G401 (cell line): ENCODE data around the gene KRT222. TPM values are rescaled to one million over a fixed set of nuclear protein-coding genes. Genes with fewer than 3 reads are reported as not detected.

Source experiments
- DNase-seq: peaks from one replicate; pipeline ENCODE4 v3.0.0-alpha.2; 2015; ENCODE audit warnings: low spot score
- in situ Hi-C: cut with HindIII; loops from 2 replicates; pipeline ENCODE4 v1.10.0; 2016; ENCODE audit warnings: low sequenced_read_pairs, mixed read lengths
- total RNA-seq: library from RNA; depleted of rRNA; stranded (reverse); fragments of >200 nt; shearing (Covaris generic); gene quantifications from 2 replicates; pipeline ENCODE4 v1.2.3, GENCODE V29; 2014

The KRT222 gene
- total RNA-seq, 1 experiment from 2014 or later = not detected

DNA sequence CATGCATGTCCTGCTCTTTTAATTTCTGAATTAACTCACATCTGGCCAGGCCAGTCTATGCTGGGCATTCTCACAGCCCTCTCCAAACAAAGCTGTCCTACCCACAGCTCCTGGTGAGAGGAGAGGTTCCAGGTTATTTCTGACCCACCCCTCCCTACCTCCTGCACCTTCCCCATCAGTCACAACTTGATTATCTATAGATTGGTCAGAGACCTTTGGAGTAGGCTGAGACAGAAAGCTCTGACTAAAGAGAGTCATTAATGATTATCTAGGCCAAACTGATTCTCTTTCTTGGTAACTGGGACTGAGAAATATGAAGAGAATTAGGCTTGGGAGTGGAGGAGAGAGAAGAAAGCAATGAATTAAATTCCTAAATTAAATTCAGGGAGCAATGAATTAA is 1.4 kb upstream of the KRT222 start:
- DNase-seq = no peak
- in situ Hi-C loops = no loop called here

DNA sequence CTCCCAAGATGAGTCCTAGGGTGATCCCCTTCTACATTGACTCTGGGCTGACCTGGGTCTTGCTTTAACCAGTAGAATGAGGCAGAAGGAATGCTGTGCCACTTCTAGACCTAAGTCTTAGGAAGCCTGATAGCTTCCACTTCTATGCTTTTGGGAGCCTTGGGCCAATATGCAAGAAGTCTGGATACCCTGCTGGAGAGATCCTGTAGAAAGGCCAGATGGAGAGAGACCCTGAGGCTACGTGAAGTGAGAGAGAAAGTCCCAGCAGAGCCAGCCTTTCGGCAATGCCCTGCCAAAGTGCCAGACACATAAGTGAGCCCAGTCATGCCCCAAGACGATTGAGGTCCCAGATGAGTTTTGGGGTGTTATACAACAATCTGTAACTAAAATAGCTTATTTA is 1.7 kb downstream of the KRT222 start:
- in situ Hi-C loops = no loop called here
- peak; percentile 53 for DNase-seq

DNA sequence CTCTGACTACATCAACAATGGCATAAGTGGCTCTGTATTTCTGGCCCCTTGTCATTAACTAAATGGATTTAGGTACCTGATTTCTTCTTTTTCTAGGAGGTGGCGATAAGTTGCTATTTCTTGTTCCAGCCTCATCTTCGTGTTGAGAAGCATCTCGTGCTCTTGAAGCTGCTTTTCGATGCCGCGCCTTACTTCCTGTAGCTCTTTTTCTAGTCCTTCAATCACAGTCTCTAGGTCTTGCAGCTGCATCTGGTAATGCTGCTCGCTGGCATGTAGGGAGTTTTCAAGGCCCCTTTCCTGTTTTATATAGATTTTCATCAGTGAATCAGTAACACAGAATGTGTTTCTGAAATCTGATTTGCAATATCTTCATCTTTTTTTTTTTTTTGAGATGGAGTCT is 5.1 kb downstream of the KRT222 start:
- in situ Hi-C loops = no loop called here
- no peak for DNase-seq

DNA sequence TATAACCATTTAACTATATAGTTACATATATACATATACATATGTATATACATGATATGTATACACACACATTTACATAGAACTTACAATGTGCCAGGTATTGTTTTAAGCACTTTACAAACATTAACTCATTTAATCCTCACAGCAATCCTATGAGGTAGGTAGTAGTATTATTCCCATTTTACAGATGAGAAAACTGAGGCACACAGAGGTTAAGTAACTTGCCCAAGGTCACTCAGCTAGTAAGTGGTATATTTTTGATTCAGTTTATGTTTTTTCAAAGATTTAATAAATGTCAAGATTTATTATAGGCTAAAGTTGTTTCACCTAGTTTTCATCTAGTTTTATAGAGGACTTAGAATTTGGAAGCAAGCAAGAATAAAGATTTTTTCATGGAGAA is 6.6 kb downstream of the KRT222 start:
- in situ Hi-C loops = no loop called here
- DNase-seq = no peak

DNA sequence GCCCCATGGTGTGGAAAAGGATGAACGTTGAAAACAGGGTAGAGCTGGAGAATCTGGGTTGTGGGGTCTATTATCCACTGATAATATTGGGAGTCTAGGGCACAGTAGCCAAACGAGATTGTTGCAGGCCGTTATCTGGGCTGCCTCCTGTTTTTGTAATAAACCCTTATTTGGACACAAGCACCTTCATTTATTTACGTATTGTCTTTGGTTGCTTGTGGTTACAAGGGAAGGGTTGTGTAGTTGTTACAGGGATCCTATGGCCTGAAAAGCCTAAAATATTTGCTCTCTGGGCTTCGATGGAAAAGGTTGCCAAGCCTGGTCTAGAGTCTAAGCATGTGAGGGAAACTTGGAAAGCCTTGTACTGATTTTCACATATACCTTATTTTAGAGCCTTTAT is 13.0 kb downstream of the KRT222 start:
- DNase-seq = no peak
- in situ Hi-C loops = no loop called here

DNA sequence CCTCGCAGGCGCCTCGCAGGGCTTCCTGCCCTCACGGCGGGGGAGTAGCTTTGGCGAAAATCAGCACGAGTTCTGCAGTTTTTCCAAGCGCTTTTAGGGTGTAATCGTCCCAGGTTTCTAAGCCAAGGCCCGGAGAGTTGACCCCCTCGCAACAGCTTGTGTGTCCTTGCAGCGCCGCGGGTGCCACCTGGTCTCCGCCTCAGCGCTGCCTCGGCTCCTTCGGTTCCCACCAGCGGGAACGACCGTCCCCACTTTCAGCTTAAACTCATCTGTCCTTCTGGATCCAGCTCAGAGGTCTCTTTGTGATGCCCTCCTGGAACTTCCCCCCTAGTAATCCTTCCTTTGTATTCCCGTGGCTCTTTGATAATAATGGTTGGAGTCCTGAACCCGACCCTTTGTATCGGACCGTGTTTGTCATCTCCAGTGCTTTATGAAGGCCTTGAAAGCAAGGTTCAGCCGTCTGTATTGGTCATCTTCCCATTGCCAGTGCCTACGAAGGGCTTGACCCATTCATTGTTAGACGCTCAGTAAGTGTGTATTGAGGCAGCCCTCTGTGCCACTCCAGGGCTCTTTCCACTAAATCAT is 16.5 kb downstream of the KRT222 start:
- in situ Hi-C loops = no loop called here

DNA sequence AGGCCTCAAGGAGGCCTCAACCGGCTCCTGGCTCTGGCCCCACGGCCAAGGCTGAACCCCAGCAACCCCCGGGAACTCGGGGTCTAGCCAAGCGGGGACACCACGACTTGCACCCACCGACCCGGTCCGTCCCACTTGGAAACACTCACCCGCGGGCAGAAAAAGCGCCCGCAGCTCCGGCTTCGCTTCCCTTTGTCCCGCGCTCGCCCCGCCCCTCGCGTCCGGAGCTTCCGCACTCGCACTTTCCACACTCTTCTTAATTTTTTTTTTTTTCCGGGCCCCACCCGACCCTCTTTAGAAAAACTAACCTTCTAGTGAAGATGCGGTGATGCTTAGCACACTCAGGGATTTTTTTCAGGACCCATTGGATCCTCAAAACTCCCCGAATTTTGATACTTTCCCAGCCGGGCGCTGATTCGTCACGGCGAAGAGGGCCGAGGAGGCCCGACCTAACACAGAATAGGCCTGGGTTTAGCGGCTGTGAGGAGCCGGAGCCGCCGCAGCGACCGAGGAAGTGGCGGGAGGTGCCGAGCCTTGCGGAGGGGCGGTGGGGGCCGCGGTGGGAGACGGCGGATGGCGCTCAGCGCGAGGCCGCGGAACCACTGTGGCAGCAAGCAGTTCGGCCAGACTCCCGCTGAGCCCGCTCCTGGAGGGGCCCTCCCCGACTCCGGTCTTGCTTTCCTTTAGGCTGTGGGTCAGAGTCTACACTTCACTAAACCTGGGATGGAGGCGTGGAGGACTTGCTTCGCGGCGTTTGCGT is 17.2 kb downstream of the KRT222 start, which contains the start of gene SMARCE1:
TSS of gene SMARCE1 (minus strand) at position 195 of the 760 bp plus-strand sequence. CDS start 2,016 bp downstream, outside the sequence.
- in situ Hi-C loops = no loop called here
- peak; percentile 79 for DNase-seq

More for the DNA sequence above, 16.5 kb downstream of the KRT222 start:
- DNase-seq = no peak

DNA sequence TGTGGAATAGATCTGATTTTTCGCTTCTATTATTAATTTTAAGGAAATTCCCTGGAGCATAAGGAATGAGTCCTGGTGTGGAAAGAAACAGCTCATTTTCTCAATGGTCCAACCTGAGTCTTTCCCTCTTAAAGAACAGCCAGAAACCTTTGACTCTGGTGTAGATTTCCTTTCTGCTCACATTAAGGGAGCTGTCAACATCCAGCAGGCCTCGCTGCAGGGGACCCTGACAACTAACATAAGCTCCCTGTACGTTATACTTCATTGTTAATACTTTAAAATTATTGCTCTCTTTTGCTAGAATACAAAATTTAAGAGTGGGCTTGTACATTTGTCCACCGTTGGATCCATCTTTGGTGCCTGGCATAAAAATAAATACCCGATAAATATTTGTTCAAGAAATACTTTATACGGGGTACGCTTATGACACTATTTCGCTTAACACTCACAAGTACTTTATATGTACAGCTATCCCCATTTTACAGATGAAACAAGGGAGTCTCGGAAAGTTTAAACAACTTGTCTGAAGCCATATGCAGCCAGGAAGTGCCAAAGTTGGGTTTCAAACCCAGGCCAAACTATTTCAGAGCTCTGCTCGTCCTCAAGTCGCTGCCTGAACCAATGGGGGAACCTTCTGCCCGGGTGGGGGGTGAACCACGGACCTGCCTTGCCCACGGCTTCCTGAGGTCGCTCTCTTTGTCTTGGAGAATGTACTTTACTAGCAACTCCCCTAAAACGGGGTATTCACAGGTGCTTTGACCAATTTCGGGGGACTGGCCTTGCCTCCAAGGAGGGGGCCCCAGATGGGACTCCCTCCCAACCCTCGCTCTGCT is 18.0 kb downstream of the KRT222 start:
- no peak for DNase-seq
- in situ Hi-C loops = no loop called here

DNA sequence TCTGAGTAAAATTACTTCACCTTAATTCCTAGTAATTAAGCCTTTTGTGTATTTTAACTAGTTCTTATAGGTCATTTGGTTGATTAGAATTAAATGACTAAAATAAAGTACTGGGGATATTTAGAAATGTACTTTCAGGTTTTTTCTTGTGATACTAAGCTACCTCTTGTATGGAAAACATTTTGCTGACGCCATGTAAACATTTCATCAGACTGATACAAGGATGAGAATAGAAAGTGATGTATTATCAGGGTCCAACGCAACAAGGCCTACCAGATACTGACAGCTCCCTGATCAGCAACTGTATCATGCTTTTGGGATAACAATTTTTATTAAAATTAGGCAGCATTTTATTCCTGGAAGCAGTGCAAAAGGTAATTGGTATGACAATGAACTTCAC is 19.0 kb downstream of the KRT222 start:
- in situ Hi-C loops = no loop called here
- no peak for DNase-seq

DNA sequence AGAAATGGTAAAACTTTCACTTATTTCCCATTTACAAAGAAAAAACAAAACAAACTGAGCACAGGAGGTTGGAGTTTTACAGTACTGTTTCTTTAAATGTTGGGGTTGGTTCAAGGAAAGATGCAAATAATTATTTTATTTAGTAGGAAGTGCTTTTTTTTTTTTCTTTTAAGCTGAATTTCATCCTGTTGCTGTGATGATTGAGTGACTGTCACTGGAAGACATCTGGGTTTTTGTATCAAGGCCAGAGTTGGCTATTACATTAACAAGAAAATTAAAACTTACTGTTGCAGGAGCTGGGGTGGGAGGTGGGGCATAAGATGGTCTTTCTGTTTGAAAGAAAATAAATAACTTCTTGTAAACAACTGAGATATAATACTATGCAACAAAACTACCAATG is 19.7 kb downstream of the KRT222 start:
- in situ Hi-C loops = no loop called here
- no peak for DNase-seq

DNA sequence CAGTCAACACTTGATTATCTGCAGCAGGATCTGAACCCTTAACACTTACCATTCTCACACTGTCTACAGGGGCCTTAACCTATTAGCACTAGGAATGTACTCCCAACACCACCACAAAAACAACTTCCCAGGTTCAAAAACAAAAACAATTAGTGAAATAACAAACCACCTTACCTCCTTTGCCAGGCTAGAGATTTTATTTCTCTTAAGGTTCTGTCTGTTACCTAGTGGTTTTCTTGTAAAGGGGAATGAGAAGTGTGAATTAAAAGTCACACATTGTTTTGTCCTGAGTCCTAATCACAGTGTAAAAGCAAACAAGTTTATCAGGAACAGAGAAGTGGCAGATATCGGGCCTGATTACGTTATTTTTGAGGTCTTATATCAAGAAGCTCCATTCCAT is 27.0 kb downstream of the KRT222 start:
- in situ Hi-C loops = no loop called here
- DNase-seq = no peak

DNA sequence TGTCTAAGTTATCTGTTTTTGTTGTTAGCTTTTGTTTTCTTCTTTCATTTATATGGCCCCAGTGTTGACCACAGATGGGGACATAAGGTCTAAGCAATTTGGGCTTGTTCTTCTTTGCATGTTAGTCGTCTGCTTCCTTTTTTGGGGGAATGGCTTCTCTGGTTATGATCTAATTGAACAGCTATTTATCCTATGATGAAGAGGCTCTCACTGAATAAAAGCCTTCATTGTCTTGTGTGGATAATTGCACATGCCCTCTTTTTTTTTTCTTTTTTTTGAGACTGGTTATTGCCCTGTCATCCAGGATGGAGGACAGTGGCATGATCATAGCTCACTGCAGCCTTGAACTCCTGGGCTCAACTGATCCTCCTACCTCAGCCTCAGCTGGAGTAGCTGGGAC is 31.1 kb downstream of the KRT222 start:
- in situ Hi-C loops = no loop called here
- DNase-seq = no peak

DNA sequence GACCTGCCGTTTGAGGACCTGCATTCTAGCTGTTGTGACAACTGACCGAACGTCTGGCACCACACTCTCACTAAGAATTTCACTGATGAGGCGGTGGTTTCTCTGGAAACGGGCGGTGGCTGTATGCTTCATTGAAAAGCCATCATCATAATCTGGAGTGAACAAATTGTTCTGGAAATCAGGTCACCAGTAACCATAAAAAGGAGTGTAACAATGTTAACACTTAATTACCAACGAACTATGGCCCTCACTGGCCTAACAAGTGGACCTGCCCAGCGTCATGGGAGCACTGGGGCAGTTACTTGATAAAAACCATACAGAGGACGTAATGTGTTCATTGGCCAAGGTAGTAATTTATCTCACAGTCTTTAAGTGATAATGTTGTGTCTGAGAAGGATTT is 32.8 kb downstream of the KRT222 start:
- in situ Hi-C loops = no loop called here
- DNase-seq = no peak

DNA sequence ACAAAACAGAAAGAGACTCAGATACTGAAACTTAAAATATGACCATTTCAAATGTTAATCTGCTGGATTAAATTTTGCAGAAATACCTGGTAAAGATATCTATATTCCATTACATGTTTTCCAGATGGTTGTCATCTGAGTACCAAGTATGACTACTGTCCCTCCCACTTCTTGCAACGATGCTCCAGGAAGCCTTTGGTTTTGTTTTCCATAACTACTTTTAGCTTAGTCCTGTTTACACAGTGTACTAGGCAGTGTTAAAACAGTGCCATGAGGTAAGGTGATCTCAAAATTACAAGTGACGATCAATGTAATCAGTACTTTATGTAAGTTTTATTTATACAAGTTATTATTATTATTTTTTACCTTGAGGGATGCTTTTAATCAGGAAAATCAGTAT is 35.1 kb downstream of the KRT222 start:
- in situ Hi-C loops = no loop called here
- no peak for DNase-seq

DNA sequence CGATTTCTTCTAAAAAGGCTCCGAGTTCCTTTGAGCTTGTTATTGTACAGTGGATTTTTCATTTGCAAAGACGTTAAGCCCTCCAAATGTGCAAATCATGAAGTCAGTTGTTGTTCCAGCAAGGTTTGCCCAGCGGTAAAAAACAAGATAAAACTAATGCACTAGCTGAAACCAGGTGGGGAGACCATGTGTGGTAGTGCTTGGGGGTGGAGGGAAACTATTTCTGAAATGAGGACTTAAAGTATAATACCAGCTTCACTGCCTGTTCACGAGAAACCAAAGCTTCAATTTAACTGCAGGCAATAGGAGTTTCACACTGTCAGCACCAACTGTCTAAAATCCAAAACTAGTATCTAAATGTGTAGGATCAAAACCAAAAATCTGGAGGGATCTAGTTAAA is 39.7 kb downstream of the KRT222 start:
- no peak for DNase-seq
- in situ Hi-C loops = no loop called here

DNA sequence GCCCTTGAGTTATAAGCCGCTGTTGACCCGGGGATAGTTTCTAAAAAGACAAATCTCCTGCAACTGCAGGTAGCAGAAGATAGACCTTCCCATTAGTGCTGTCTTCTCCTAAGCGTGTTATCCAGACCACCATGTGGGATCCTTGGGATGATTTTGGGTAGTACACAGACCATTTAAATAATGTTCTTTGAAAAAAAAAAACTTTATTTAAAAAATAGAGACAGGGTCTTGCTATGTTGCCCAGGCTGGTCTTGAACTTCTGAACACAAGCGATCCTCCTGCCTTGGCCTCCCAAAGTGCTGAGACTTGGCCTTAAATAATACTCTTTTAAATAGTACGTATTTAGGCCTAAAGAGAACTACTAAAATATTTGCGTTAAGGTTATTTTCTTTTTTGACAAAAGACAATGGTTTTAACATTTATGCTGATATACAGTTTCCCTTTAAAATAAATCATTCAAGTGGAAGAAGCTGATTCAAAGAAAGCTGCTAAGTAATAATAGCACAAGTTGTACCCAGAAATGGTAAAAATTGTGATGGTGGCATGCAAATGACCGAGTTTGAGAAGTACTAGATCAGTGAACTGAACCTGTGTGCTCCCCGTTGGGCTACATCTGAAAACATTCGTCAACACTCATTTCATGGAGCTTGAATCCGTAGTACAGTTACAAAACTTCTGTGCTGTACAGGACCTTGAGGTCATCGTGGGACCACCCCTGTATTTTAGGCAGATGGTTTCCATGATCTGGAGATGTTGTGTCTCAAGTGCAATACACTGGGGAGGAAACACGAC is 41.4 kb downstream of the KRT222 start:
- in situ Hi-C loops = no loop called here
- DNase-seq = no peak

DNA sequence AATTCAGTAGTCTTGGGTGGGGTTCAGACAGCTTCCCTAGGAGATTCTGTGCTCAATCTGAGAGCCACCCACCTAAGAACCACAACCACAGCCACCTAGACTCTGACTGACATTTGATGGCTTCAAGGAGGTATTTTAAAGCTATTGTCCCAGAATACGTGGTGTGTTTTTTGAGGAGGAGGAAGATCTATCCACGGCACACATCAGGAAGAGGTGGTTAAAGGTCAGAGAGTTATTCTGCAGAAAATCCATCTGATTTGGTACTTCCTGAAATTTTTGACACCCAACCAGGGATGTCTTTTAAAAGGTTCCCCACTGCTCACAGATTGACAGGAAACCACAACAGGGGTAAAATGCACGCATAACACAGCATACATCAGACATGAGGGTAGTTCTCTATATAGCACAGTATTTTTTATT is 42.5 kb downstream of the KRT222 start:
- in situ Hi-C loops = no loop called here
- no peak for DNase-seq

DNA sequence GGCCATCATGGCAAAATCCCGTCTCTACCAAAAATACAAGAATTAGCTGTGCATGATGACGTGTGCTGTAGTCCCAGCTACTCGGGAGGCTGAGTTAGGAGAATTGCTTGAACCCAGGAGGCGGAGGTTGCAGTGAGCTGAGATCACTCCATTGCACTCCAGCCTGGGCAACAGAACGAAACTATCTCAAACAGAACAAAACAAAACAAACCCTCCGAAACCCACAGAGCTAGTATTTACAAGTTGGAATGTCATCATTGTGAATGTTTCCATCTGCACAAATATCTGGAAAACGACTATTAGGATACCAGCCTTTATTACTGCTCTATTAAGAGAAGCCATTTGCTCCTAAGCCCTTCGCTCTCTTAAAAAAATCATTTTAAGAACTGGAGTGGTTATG is 43.4 kb downstream of the KRT222 start:
- in situ Hi-C loops = no loop called here
- DNase-seq = no peak

DNA sequence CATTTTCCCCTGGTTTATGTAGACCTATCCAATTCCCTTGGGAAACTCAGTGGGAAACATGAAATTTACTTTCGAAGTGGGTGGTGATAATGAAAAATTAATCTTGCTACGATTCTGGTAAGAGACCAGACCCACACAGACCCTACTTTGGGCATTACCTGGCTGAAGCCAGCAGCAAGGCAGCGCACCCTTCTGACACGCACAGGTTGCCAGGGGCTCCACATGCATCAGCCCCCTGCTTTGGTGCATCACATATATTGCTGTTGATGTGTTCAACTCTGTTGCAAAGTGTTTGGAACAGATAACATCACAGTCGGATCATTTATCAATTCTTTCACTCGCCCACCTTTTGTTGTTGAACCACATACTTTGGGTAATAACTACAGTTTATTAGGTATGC is 44.0 kb downstream of the KRT222 start:
- in situ Hi-C loops = no loop called here
- no peak for DNase-seq
